OCI-M1 (cell line): ENCODE results near the gene MPLKIP.
"Not testable (repeated sequence)": the region's sequence is repeated elsewhere in the genome, so short reads cannot be mapped to it uniquely, and the experiment has no call there.

Source experiments
- DNase-seq: peaks from one replicate; lab custom pipeline; 2025; lab: John Stamatoyannopoulos, UW

MPLKIP gene

DNA sequence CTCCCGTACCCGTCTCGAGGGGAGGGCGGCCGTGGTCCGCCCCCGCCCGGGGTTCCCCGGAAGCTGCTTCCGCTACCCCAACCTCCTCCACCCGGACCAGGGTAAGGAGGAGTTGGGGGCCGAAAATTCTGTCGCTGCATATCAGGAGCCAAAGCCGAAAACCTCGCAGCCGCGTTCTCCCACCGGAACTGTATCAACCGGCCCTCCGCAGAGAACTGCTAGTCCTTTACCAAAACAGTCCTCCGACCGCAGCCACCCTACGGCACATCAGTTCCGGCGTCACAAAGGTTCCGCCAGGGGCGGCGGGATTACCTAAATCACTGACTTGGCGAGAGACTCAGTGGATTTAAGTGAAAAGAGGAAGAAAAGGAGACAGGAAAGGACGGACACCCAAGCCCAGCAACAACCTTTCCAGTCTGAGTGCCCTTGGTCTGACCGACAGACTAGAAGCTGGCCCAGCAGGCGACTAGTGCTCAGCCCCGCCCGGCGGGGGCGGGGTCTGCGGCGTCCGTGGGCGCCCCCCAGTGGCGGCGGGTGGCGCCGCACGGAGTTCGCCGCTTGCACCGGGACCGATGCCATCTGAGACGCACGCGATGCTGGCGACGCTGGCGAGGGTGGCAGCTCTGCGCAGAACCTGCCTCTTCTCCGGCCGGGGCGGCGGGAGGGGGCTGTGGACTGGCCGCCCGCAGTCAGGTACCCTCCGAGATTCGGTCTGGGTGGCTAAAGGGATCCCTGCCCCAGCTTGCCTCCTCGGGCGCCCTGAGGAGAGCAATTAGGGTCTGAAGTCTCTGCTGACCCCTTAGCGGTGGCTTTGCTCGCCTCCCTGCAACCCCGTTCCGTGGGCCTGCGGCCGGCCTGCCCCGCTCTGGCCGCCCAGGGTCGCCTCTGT, at the start of gene MPLKIP, which contains the start of gene SUGCT:
MPLKIP (minus strand) TSS at position 195 of the 889 bp plus-strand sequence; CDS start at position 140, 55 bp downstream.
SUGCT (plus strand) TSS at position 578 of the 889 bp plus-strand sequence.
- DNase-seq = peak; percentile 92

DNA sequence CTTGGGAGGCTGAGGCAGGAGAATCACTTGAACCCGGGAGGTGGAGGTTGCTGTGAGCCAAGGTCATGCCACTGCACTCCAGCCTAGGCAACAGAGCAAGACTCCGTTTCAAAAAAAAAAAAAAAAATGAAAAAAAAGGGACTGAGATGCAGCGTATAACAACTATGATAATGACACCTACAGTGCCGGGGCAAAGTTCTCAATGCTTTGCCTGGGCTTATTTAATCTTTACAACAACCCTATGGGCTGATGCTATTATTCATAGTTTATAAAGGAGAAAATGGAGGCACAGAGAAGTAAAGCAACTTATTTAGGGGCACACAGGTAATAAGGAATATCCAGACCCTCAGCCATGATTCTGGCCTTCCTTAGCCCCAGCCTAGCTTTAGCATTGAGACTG, 48.0 kb upstream of the MPLKIP start:
- no peak for DNase-seq

DNA sequence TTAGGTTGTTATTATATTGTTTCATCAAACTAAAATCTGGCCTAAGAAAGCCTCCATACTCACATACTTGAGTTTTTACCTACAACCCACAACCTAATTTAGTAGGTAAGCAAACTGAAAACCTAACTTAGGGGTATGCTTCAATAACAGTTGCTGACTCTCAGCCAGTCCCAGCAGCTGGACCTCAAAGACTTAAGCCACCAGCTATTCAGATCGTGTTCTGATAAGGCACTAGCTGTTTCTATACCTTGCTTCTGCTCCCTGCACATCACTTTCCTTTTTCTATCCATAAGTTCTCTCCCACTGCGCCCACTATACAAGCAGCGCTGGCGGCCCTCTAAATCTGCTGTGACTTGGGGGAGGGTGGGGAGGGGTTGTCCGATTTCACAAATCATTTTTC, 42.6 kb upstream of the MPLKIP start:
- DNase-seq = peak; percentile 0

DNA sequence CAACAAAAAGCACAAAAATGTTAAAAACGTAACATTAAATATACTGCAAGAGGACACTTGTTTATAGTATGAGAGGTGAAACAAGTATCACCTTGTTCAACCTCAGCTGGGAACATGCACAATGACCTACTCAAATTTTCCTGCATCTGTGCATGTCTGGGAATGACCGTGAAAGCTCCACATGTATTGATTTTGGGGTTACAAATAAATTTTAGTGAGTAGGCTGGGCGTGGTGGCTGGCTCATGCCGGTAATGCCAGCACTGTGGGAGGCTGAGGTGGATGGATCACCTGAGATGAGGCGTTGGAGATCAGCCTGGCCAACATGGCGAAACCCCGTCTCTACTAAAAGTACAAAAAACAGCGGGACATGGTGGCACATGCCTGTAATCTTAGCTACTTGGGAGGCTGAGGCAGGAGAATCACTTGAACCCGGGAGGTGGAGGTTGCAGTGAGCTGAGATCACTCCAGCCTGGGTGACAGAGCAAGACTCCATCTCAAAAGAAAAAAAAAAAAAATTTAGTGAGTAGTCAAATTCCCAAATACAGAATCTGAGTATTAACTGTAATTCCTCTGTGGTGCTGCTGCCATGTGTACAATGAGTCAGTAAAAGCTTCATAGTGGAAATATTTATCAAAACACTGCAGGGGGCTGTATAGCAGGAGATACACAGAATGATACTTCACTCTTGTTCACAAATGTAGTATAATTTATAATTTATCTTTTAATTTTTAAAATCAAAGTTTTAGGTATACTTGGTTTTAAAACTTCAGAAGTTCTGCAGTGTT, 41.5 kb upstream of the MPLKIP start:
- DNase-seq = no peak

DNA sequence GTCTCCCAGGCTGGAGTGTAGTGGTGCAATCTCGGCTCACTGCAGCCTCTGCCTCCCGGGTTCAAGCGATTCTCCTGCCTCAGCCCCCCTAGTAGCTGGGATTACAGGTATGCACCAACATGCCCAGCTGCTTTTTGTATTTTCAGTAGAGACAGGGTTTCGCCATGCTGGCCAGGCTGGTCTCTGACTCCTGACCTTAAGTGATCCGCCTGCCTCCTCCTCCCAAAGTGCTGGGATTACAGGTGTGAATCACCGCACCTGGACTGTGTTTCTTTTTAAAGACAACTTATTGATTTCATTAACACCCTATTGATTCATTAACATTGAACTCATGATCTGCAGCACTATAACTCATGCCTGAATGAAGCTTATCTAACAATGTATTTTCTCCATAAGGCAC, 40.8 kb upstream of the MPLKIP start:
- DNase-seq = not testable (repeated sequence)

DNA sequence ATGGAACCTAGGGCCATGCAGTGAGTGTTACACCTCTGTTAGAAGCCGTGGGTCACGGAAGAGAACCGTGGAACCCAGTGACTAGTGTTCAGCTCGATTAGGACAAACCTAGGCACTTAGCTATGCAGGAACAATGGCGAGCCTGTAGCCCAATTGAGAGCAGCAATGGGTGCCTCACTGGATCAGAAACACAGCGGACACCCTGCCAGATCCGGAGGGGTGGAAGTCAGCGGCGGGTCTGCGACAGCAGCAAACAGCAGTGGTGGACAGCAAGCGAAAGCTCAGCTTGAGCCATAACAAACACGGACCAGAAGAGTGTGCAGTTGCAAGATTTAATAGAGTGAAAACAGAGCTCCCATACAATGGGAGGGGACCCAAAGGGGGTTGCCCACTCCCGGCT, 38.7 kb upstream of the MPLKIP start:
- not testable (repeated sequence) for DNase-seq

DNA sequence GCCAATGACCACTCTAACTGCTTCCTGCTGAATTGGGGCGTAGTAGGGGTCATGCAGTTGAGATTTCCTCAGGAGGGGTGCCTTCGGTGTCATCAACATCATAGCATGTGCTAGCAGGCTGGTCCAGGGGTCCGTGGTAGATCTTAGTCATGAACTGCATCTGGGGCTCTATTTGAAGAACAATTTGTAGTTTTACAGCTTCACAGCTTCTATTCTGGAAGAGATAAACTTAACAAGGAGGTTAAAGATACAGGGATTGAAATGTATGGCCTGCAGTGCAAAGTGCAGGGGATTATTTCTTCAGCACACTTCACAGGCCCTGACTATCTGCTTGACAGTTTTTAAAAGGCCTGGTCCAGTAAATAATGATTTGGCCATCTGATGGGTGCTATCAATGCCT, 33.8 kb upstream of the MPLKIP start:
- not testable (repeated sequence) for DNase-seq

DNA sequence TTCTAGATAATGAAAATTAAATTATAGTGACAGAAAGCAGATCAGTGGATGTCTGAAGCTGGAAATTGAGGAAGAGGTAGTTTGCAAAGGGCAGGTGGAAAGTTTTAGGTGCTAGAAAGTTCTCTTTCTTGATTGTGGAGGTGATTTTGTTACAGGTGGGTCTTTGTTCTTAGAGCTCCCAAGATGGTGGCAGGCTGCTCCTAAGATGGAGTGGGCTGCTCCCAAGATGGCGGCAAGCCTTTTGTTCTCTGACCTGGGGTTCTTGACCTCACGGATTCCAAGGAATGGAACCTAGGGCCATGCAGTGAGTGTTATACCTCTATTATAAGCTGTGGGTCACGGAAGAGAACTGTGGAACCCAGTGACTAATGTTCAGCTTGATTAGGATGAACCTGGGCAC, 32.9 kb upstream of the MPLKIP start:
- DNase-seq = no peak

DNA sequence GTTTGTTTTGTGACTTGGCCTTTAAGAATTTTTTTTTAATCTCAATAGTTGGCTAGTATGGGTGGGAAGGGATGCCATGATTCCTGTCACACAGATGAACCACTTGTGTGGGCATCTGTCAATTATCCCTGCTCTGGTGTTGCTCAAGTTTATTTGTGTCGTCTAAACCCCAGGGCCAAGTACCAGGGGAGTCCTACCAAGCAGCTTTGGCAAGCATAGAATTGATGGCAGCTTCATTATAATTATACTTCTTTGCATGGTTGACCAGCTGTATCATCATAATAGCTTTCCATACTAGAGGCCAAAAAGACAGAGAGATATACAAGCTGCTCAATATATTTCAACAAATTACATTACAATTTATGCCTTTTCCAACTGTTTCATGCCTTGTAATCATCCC, 30.8 kb upstream of the MPLKIP start:
- no peak for DNase-seq

DNA sequence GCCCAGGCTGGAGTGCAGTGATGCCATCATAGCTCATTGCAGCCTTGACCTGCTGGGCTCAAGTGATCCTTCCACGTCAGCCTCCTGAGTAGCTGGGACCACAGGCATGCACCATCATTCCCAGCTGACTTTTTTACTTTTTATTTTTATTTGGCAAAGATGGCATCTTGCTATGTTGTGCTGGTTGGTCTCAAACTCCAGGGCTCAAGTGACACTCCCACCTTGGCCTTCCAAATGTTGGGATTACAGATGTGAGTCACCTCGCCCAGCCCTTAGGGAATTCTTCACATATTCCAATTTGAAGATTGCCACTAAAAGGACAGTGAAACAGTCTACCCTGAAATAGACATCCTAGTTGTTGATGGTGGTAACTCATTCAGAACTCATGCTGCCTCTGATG, 28.1 kb upstream of the MPLKIP start:
- DNase-seq = no peak

DNA sequence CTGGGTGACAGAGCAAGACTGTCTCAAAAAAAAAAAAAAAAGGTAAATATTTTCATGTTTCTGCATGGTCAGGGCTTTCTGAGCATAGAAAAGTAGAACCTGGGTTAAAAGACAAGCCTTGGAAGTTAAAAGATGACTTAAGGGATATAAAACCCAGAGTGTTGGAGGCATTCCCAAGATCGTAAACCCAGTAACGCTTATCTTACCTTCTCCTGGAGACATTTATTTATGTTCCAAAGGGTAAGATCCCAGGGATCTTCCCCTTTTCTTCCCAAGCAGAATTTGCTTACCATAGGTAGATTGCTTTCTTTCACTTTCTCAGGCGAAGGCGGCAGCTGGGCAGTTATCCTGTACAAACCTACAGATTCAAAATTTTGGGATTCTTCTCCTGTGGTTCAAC, 22.6 kb upstream of the MPLKIP start:
- DNase-seq = no peak

DNA sequence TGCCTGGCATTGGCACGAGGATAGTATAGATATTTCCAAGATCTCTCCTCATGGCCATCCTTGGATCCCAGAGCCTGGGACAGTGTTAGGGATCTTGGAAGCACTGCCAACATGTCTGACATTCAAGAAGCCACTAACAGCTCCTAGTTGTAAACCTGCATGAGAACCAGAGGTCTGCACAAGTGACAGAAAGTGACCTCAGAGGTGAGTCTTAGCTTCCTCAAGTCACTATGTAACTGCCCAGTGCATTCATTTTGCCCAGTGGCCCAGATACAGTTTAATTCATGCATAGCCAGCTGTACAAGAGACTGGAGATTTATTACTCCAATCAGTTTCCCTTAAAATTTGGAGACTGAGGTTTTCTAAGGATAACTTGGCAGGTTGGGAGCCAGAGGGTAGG, 17.1 kb upstream of the MPLKIP start:
- no peak for DNase-seq

DNA sequence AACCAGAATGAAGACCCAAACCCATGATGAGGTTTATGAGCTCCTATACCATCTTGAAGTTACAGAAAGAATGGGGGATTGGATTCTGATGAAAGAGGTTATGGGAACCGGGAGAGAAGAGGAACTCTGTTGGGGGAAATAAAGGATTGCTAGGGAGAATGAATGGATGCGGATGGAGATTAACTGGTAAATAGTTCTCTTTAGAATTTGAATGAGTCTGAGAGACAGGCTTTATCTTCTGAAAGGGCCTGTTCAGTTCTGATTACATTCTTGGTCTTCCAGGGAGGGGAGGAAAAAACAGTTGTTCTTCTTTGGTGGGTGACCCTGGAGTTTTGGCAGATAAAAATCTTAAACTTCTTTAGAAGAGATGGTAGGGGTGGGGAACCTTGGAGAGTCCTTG, 14.2 kb upstream of the MPLKIP start:
- no peak for DNase-seq

DNA sequence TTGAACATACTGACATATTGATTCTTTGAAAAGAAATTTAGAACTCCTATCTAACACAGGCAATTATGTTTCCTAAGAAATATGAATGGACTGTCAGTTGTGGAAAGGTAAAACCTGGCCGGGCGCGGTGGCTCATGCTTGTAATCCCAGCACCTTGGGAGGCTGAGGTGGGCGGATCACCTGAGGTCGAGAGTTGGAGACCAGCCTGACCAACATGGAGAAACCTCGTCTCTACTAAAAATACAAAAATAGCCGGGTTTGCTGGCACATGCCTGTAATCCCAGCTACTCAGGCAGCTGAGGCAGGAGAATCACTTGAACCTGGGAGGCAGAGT, 13.8 kb upstream of the MPLKIP start:
- DNase-seq = not testable (repeated sequence)

DNA sequence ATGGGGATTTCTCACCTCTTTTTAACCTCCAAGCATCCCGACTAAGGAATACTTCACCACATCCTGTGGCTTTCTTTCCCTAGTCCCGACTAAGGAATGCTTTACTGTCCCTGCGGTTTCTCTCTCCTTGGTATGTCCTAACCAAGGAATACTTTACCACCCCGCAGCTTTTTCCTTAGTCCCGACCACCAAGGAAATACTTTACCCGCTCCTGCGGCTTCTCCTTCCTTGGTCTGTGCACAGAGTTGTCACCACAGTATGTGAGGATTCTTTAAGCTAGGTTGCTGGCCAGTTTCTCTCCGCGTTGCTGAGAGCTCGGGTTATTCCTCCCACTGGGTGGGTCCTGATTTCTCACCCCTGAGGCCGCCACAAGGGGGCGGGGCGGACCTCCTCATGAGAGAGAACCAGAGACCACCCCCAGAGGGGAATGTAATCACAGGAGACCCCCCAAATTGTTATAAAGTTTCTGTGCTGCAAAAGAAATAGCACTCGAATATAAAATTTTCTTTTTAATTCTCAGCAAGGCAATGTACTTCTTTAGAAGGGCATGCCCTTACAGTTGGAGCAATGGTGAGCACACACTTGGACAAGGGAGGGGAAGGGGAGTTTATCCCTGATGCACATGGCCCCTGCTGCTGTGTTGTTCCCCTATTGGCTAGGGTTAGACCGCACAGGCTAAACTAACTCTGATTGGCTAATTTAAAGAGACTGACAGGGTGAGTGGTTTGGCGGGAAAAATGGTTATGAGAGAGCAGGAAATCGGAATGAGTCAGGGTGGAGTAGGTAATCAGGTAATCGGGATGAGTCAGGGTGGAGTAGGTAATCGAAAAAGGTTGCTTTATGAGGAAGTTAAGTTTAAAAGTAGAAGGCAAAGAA, 13.2 kb upstream of the MPLKIP start:
- no peak for DNase-seq

DNA sequence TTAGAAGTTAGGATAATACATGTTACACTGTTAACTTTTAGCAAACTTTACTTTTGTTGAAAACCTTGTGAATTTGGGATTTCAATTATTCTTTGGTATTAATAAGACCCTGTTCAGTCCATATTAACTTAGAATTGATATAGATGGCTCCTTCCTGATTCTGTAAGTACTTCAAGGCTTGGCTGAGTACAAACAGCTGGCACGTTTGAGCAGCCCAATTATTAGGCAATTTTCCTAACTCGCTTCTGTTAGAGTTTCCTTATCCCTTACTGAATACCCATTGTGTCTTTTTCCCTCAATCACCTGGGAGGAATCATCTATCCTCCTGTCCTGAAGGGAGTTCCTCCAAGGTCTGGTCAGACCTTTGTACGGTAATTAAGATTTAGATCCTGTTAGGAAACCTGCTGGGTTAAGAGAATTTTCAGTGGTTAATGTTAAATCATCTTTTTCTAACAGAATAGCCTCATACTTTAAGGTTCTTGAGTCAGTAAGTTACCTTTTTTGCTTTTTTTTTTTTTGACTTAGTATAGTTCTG, 11.2 kb upstream of the MPLKIP start:
- DNase-seq = not testable (repeated sequence)

DNA sequence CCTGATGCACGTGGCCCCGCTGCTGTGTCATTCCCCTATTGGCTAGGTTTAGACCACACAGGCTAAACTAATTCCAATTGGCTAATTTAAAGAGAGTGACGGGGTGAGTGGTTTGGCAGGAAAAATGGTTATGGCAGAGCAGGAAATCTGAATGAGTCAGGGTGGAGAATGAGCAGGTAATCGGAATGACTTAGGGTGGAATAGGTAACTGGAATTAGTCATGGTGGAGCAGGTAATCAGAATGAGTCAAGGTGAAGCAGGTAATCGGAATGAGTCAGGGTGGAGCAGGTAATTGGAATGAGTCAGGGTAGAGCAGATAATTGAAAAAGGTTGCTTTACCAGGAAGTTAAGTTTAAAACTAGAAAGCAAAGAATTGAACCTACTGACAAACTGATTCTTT, 7.5 kb upstream of the MPLKIP start:
- DNase-seq = not testable (repeated sequence)

DNA sequence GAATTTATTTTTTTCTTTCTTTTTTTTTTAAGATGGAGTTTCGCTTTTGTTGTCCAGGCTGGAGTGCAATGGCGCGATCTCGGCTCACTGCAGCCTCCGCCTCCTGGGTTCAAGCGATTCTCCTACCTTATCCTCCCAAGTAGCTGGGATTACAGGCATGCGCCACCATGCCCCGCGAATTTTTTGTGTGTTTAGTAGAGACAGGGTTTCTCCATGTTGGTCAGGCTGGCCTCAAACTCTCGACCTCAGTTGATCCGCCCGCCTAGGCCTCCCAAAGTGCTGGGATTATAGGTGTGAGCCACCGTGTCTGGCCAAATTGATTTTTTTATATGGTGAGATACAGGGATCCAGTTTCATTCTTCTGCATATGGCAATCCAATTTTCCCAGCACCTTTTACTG, 5.5 kb upstream of the MPLKIP start:
- not testable (repeated sequence) for DNase-seq

DNA sequence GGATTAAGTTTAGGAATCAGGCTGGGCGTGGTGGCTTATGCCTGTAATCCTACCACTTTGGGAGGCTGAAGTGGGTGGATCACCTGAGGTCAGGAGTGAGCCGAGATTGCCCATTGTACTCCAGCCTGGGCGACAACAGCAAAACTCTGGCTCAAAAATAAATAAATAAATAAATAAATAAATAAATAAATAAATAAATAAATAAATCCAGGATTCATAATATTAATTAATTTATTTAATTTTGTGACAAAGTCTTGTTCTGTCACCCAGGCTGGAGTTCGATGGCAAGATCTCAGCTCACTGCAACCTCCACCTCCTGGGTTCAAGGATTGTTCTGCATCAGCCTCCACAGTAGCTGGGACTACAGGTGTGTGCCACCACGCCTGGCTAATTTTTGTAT, 4.6 kb upstream of the MPLKIP start:
- DNase-seq = no peak

DNA sequence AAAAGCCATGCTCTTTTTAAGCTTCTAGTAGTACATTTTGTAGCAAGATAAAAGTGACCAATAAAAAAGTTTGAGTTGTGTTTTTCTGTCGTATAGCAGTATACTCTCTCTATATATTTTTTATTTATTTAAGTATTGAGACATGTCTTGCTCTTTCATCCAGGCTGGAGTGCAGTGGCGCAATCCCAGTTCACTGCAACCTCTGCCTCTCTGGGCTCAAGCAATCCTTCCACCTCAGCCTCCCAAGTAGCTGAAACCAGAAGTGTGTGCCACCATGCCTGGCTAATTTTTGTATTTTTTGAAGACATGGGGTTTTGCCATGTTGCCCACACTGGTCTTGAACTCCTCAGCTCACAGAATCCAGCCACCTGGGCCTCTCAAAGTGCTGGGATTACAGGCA, 3.1 kb upstream of the MPLKIP start:
- DNase-seq = no peak

DNA sequence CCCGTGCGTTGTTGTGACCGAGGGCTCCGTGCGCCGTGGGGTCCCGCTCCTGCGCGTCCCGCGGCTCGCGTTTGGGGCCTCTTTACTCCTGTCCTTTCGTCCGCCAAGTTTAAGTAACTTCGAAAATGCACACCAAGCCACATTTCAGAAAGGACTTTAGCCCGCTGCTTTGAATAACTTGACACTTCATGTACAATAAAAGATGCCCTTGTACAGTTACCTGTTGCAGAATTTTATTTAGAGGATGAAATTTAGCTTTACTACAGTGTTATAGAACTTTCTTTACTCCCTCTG, 842 bp upstream of the MPLKIP start:
- no peak for DNase-seq
